HG02840 (cell line): ENCODE results near the gene PPP1R10.

Source experiments
- ATAC-seq: cut with Tn5 transposase; IDR thresholded peaks from one replicate; pipeline ENCODE4 v1.9.1; 2021; ENCODE audit warnings: mild to moderate bottlenecking, moderate library complexity, moderate number of reproducible peaks; ENCODE audit not compliant: unreplicated experiment, low FRiP score

PPP1R10 gene

GRCh38 chr6:30625511-30625910 lies 8.5 kb upstream of the PPP1R10 start:
- ATAC-seq: no peak

GRCh38 chr6:30619561-30619960 lies 2.5 kb upstream of the PPP1R10 start:
- no peak for ATAC-seq

GRCh38 chr6:30618270-30618797 lies 1.3 kb upstream of the PPP1R10 start:
- no peak for ATAC-seq

- peak; percentile 77 for ATAC-seq
These were observed 674 bp upstream of the PPP1R10 start, which contains the start of gene MRPS18B for GRCh38 chr6:30617565-30618269. Gene MRPS18B, plus strand, starts transcription at chr6:30617840. Its CDS starts 26 bp downstream, at chr6:30617866.

GRCh38 chr6:30615958-30616810 lies 859 bp downstream of the PPP1R10 start:
- no peak for ATAC-seq

GRCh38 chr6:30615219-30615957 lies 1.7 kb downstream of the PPP1R10 start:
- no peak for ATAC-seq

GRCh38 chr6:30614843-30615218 lies 2.2 kb downstream of the PPP1R10 start:
- no peak for ATAC-seq

- no peak for ATAC-seq
These were observed 2.8 kb downstream of the PPP1R10 start for GRCh38 chr6:30614044-30614842.

GRCh38 chr6:30613251-30614043 lies 3.6 kb downstream of the PPP1R10 start:
- no peak for ATAC-seq

GRCh38 chr6:30612687-30613248 lies 4.3 kb downstream of the PPP1R10 start:
- ATAC-seq: no peak

GRCh38 chr6:30612213-30612612 lies 4.8 kb downstream of the PPP1R10 start:
- ATAC-seq: no peak

GRCh38 chr6:30611856-30612194 lies 5.2 kb downstream of the PPP1R10 start:
- ATAC-seq: no peak

- ATAC-seq: no peak
These were observed 5.7 kb downstream of the PPP1R10 start for GRCh38 chr6:30611150-30611855.

GRCh38 chr6:30610065-30610464 lies 7.0 kb downstream of the PPP1R10 start:
- no peak for ATAC-seq

GRCh38 chr6:30603961-30604360 lies 13.1 kb downstream of the PPP1R10 start:
- no peak for ATAC-seq

- no peak for ATAC-seq
These were observed 15.0 kb downstream of the PPP1R10 start for GRCh38 chr6:30601815-30602641.

GRCh38 chr6:30601436-30601814 lies 15.6 kb downstream of the PPP1R10 start:
- no peak for ATAC-seq
